Vagina (tissue), 2 donors: ENCODE data around the gene PURA. TPM values are rescaled to one million over a fixed set of nuclear protein-coding genes. Genes with fewer than 3 reads are reported as not detected.

Source experiments
- DNase-seq, 2 donors: peaks; one replicate each; pipeline ENCODE4 v3.0.0-alpha.2; 2017; ENCODE audit errors: extremely low spot score in 2 of 2
- H3K27ac ChIP-seq: fragments of 200-600 bp; sonication (generic); one replicate; pipeline ENCODE4 v1.5.1; 2019
- H3K27me3 ChIP-seq: fragments of 200-600 bp; sonication (generic); one replicate; pipeline ENCODE4 v1.5.1; 2019
- H3K36me3 ChIP-seq, 2 donors: fragments of 200-600 bp; sonication (generic); one replicate each; pipeline ENCODE4 v1.5.1; 2017 to 2019
- H3K4me1 ChIP-seq: fragments of 200-600 bp; sonication (generic); one replicate; pipeline ENCODE4 v1.5.1; 2019
- H3K4me3 ChIP-seq, 2 donors: fragments of 200-600 bp; sonication (generic); 1 replicate in 1 of 2; 2 replicates in 1 of 2; pipeline ENCODE4 v1.5.1; 2016 to 2019
- H3K9me3 ChIP-seq: fragments of 200-600 bp; sonication (generic); one replicate; pipeline ENCODE4 v1.5.1; 2019
- CTCF ChIP-seq, 3 experiments: fragments of 450-650 bp in 2 of 3; fragments of 200-600 bp in 1 of 3; sonication (generic) in 1 of 3; IDR thresholded peaks; one replicate each; pipeline ENCODE4 v1.5.1; 2017 to 2019; ENCODE audit warnings: antibody characterized with exemption in 3 of 3, mild to moderate bottlenecking in 2 of 3, moderate library complexity in 2 of 3
- POLR2A ChIP-seq, 2 donors: fragments of 450-650 bp; IDR thresholded peaks; one replicate each; pipeline ENCODE4 v1.6.1; 2017; ENCODE audit warnings: antibody characterized with exemption in 2 of 2, mild to moderate bottlenecking in 2 of 2, moderate library complexity in 2 of 2
- POLR2AphosphoS5 ChIP-seq, 2 donors: sonication (generic); formaldehyde crosslinking; IDR thresholded peaks; one replicate each; pipeline ENCODE4 v1.9.0; 2017; ENCODE audit warnings: antibody characterized with exemption in 2 of 2, mild to moderate bottlenecking in 2 of 2, low read depth in 1 of 2; ENCODE audit not compliant: insufficient read depth in 1 of 2
- intact Hi-C: fragments of 100-400 bp; cut with DNase I; formaldehyde crosslinking; loops from one replicate; pipeline ENCODE4 v1.15.1; 2023
- total RNA-seq: library from RNA; depleted of rRNA; stranded (reverse); fragments of >200 nt; gene quantifications from one replicate; pipeline ENCODE4 v1.2.3, GENCODE V29; 2016

Gene PURA
- total RNA-seq, 1 donor from 2014 or later = 29.7 TPM

DNA sequence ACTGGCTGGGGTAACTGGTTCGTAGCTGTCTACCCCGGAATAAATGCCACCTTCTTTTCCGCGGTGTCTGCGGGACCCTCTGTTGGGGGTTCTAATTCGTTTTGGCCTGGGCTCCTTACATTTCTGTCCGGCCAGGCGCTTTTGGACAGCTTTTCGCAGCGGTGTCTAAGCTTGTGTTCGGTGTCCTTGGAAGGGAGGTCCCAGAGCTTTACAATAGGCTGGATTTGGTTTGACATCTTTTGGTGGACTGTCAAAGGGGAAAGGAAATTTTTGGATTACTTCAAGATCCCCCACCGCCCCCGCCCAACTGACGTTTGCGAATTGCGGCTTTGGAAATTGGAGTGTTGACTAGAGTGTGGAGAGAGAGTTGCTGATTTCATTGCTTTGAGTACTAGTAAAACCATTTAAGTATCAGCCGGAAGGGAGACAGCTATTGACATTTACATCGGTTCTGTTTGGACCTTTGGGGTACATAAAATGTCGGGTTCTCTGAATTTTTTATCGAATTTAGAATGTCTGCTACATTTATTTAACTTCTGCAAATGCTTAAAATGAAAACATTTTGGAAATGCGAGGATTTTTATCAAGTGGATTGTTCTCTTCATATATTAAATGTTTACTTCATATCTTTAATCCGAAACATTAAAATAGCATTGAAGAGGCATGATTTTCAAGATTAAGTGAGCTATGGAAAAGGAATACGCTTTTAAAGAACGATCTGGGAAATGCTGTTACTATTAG lies 4.7 kb upstream of the PURA start:
- DNase-seq = no peak
- Histone ChIP-seq H3K9me3 (no peaks in the 10 kb centered on the region), H3K36me3 (no peaks in the 10 kb centered on the region), H3K27ac (peak overlapping the region; percentile 99), H3K4me3 (peak overlapping the region; percentile 74 to 84), H3K27me3 (no peaks in the 10 kb centered on the region), H3K4me1 (peaks cover 55% of the 10 kb centered on the region)
- intact Hi-C loops = no loop called here
- TF ChIP-seq POLR2A (IDR thresholded peaks at IDR 0.05) = no peak
- no peak for TF ChIP-seq CTCF (IDR thresholded peaks at IDR 0.05)
- TF ChIP-seq POLR2AphosphoS5 (IDR thresholded peaks at IDR 0.05; ENCODE audit: insufficient read depth in 1 of 2, low read depth in 1 of 2) = no peak

DNA sequence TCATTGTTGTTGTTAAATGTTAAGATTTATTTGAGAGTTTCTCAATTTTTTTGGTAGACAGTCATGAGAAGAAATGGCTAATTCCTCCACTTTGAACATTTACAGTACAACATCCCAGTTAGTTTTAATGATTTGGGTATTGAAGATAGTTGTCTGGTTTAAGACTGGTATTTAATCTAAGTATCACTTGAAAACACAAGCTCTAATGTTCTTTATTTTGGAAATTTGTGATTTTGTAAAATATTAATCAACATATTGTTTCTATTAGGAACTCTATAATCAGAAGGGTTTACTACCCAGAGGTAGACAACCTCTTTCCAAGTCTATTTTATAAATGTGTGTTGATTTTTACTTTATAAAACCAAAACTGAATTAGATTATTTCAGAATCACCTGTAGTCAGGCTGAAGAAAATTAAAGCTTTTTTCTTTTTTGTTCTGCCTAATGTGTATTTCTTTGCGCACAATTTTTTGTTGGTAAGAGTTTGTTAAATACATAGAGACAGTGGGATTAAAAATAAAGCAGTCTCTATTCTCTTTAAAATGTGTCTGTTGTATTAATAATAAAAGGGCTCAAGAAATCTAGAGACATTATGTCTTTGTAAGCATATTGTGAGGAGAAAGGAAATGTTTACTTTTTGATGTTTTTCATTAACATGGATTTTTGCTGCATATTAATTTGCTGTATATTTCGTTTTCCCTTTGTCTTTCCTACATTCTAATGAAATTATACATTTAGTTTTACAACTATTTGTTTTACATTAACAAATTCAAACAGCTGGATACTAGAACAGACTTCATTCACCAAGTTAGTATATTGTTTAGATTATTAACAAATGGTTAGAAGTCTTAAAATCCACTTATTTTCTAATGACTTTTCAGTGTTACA lies 3.9 kb upstream of the PURA start:
- Histone ChIP-seq H3K27ac (peak overlapping the region; percentile 99), H3K27me3 (no peaks in the 10 kb centered on the region), H3K4me1 (peaks cover 60% of the 10 kb centered on the region), H3K36me3 (no peaks in the 10 kb centered on the region), H3K4me3 (peak overlapping the region in 1 of 2 donors; percentile 74), H3K9me3 (no peaks in the 10 kb centered on the region)
- intact Hi-C loops = no loop called here
- TF ChIP-seq POLR2A (IDR thresholded peaks at IDR 0.05) (no peak), CTCF (IDR thresholded peaks at IDR 0.05) (no peak), POLR2AphosphoS5 (IDR thresholded peaks at IDR 0.05; ENCODE audit: insufficient read depth in 1 of 2, low read depth in 1 of 2) (no peak)
- DNase-seq = no peak

DNA sequence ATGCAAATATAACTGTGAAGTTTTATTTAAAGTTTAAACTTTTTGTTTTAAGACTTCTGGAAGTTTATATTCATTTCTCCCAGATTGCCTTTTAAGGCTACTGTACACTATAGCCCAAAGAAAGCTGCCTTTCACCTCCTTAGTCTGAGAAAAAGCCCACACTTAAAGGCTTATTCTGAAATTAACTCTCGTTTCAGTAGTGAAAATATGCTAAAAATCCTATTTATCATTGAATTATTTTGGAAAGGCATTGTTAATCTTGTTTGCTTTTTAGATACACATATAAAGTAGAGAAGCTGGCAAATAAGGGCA lies 3.3 kb upstream of the PURA start:
- H3K4me1 ChIP-seq = peaks cover 66% of the 10 kb centered on the region

GRCh38 chr5:140111011-140111858 lies 2.7 kb upstream of the PURA start:
- Histone ChIP-seq H3K27me3 (no peaks in the 10 kb centered on the region), H3K4me1 (peaks cover 70% of the 10 kb centered on the region), H3K4me3 (no peak overlapping the region), H3K9me3 (no peaks in the 10 kb centered on the region), H3K36me3 (no peaks in the 10 kb centered on the region), H3K27ac (no peak overlapping the region)
- intact Hi-C loops = no loop called here
- TF ChIP-seq POLR2A (IDR thresholded peaks at IDR 0.05) = no peak
- TF ChIP-seq POLR2AphosphoS5 (IDR thresholded peaks at IDR 0.05; ENCODE audit: insufficient read depth in 1 of 2, low read depth in 1 of 2) = no peak
- no peak for TF ChIP-seq CTCF (IDR thresholded peaks at IDR 0.05)
- no peak for DNase-seq

More for the DNA sequence above, 3.3 kb upstream of the PURA start:
- intact Hi-C loops = no loop called here
- H3K4me3 ChIP-seq = no peak overlapping the region
- no peaks in the 10 kb centered on the region for H3K36me3 ChIP-seq
- no peak for DNase-seq
- no peaks in the 10 kb centered on the region for H3K27me3 ChIP-seq
- H3K9me3 ChIP-seq = no peaks in the 10 kb centered on the region
- TF ChIP-seq CTCF (IDR thresholded peaks at IDR 0.05) = no peak
- TF ChIP-seq POLR2A (IDR thresholded peaks at IDR 0.05) = no peak
- TF ChIP-seq POLR2AphosphoS5 (IDR thresholded peaks at IDR 0.05; ENCODE audit: insufficient read depth in 1 of 2, low read depth in 1 of 2) = no peak
- H3K27ac ChIP-seq = no peak overlapping the region
